IMR-90 (cell line): ENCODE results near the gene NPIPA2.
"Not testable (repeated sequence)": the region's sequence is repeated elsewhere in the genome, so short reads cannot be mapped to it uniquely, and the experiment has no call there.

Experiments
- BHLHE40 ChIP-seq: fragments of 150-350 bp; IDR thresholded peaks from 2 replicates; pipeline ENCODE4 v1.6.1; 2016; ENCODE audit warnings: mild to moderate bottlenecking, low read depth, low read length
- CEBPB ChIP-seq: IDR thresholded peaks from 2 replicates; pipeline ENCODE4 v1.6.1; 2012; ENCODE audit warnings: low read depth, low read length, improper control_type of control experiment
- CHD1 ChIP-seq: IDR thresholded peaks from 2 replicates; pipeline ENCODE4 v1.6.1; 2012; ENCODE audit warnings: low read depth, low read length, improper control_type of control experiment
- FOS ChIP-seq: fragments of 150-350 bp; IDR thresholded peaks from 2 replicates; pipeline ENCODE4 v1.6.1; 2016; ENCODE audit warnings: low read depth, low read length
- MAFK ChIP-seq: IDR thresholded peaks from 2 replicates; pipeline ENCODE4 v1.6.1; 2012; ENCODE audit warnings: low read depth, low read length, improper control_type of control experiment
- MAZ ChIP-seq: IDR thresholded peaks from 2 replicates; pipeline ENCODE4 v1.6.1; 2012; ENCODE audit warnings: low read depth, mild to moderate bottlenecking, low read length, improper control_type of control experiment, moderate library complexity, borderline replicate concordance
- POLR2A ChIP-seq: IDR thresholded peaks from 2 replicates; pipeline ENCODE4 v1.6.1; 2012; ENCODE audit warnings: mild to moderate bottlenecking, low read depth, low read length
- RCOR1 ChIP-seq: IDR thresholded peaks from 2 replicates; pipeline ENCODE4 v1.6.1; 2012; ENCODE audit warnings: mild to moderate bottlenecking, low read length, improper control_type of control experiment; ENCODE audit not compliant: insufficient replicate concordance
- RFX5 ChIP-seq: IDR thresholded peaks from 2 replicates; pipeline ENCODE4 v1.8.0; 2012; ENCODE audit warnings: low read depth, mild to moderate bottlenecking, low read length, moderate library complexity
- TF ChIP-seq, protein P1 (sequence below): conservative IDR thresholded peaks from 2 replicates; pipeline ENCODE4 v1.5.1; 2012; ENCODE audit warnings: mild to moderate bottlenecking, low read depth, low read length, improper control_type of control experiment
- TF ChIP-seq, protein P2 (sequence below): fragments of 150-350 bp; IDR thresholded peaks from 2 replicates; pipeline ENCODE4 v1.6.1; 2017; ENCODE audit warnings: mild to moderate bottlenecking, antibody characterized with exemption, low read length, low read depth

DNA sequence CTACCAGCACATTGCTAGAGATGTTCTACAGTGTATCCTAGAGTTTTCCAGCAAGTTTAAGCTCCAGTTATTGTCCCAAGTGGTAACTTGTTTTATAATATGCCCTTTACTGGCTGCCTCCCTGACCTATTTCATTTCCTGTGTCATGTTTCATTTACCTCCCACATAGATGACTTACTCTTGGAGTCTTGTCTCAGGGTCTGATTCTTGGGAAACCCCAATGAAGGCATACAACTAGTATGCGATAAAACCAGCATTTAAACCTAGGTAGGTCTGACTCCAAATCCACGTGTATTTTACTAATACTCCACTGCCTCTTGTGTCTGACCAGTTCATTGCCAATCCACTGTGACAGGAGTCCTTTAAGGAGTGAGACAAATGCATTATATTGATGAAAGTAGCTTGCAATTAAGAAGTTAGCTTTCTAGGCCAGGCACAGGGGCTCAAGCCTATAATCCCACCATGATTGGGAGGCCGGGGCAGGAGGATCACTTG is 64.9 kb downstream of the NPIPA2 start:
- TF ChIP-seq, protein P1, sequence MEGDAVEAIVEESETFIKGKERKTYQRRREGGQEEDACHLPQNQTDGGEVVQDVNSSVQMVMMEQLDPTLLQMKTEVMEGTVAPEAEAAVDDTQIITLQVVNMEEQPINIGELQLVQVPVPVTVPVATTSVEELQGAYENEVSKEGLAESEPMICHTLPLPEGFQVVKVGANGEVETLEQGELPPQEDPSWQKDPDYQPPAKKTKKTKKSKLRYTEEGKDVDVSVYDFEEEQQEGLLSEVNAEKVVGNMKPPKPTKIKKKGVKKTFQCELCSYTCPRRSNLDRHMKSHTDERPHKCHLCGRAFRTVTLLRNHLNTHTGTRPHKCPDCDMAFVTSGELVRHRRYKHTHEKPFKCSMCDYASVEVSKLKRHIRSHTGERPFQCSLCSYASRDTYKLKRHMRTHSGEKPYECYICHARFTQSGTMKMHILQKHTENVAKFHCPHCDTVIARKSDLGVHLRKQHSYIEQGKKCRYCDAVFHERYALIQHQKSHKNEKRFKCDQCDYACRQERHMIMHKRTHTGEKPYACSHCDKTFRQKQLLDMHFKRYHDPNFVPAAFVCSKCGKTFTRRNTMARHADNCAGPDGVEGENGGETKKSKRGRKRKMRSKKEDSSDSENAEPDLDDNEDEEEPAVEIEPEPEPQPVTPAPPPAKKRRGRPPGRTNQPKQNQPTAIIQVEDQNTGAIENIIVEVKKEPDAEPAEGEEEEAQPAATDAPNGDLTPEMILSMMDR = not testable (repeated sequence)
- not testable (repeated sequence) for TF ChIP-seq RCOR1, MAZ, FOS, POLR2A, CEBPB, RFX5, BHLHE40, CHD1, MAFK
- TF ChIP-seq, protein P2, sequence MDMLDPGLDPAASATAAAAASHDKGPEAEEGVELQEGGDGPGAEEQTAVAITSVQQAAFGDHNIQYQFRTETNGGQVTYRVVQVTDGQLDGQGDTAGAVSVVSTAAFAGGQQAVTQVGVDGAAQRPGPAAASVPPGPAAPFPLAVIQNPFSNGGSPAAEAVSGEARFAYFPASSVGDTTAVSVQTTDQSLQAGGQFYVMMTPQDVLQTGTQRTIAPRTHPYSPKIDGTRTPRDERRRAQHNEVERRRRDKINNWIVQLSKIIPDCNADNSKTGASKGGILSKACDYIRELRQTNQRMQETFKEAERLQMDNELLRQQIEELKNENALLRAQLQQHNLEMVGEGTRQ = not testable (repeated sequence)
